H1 (cell line): ENCODE results near the gene RAMP2. TPM values are rescaled to one million over a fixed set of nuclear protein-coding genes. Genes with fewer than 3 reads are reported as not detected.

ENCODE experiments used
- CTCF ChIA-PET: fragments of 300-600 bp; sonication (Branson Sonifier 250); formaldehyde crosslinking; loops from one replicate; lab custom pipeline; 2021; ENCODE audit not compliant: partially characterized antibody; lab: Charles Lee
- POLR2A ChIA-PET: fragments of 300-600 bp; sonication (Branson Sonifier 250); formaldehyde crosslinking; loops from one replicate; lab custom pipeline; 2021; ENCODE audit warnings: inconsistent platforms; ENCODE audit not compliant: partially characterized antibody; lab: Charles Lee
- DNase-seq, 2 experiments: peaks; one replicate each; pipeline versions ENCODE4 v3.0.0 to v3.0.0-alpha.2; 2010 to 2022; ENCODE audit warnings: low spot score in 2 of 2, low read depth in 1 of 2, mixed read lengths in 1 of 2
- FAIRE-seq: peaks from 2 replicates; lab custom pipeline; 2011; peaks lifted over from hg19 to GRCh38; lab: Jason Lieb, UNC
- H2AFZ ChIP-seq: 2 replicates; pipeline ENCODE4 v1.8.1; 2012; ENCODE audit warnings: low read length, inconsistent platforms
- H2AK5ac ChIP-seq: 2 replicates; pipeline ENCODE4 v1.6.1; 2013; ENCODE audit warnings: low read depth, low read length
- H2BK120ac ChIP-seq: replicated peaks from 2 replicates; pipeline ENCODE3; 2013; ENCODE audit warnings: low read depth, low read length, inconsistent platforms
- H2BK12ac ChIP-seq: 2 replicates; pipeline ENCODE4 v1.6.1; 2013; ENCODE audit warnings: low read depth, low read length
- H2BK15ac ChIP-seq: 2 replicates; pipeline ENCODE4 v1.6.1; 2013; ENCODE audit warnings: low read length
- H2BK20ac ChIP-seq: 2 replicates; pipeline ENCODE4 v1.6.1; 2013; ENCODE audit warnings: low read length
- H2BK5ac ChIP-seq: 2 replicates; pipeline ENCODE4 v1.6.1; 2013; ENCODE audit warnings: low read depth, low read length
- H3K14ac ChIP-seq: 2 replicates; pipeline ENCODE4 v1.6.1; 2013; ENCODE audit warnings: inconsistent platforms; ENCODE audit not compliant: insufficient read length
- H3K18ac ChIP-seq: 2 replicates; pipeline ENCODE4 v1.6.1; 2013; ENCODE audit warnings: low read length; ENCODE audit errors: extremely low read depth
- H3K23ac ChIP-seq: 2 replicates; pipeline ENCODE4 v1.6.1; 2013; ENCODE audit warnings: inconsistent platforms; ENCODE audit not compliant: insufficient read length
- H3K23me2 ChIP-seq: 2 replicates; pipeline ENCODE4 v1.6.1; 2013; ENCODE audit warnings: low read depth, low read length
- H3K27ac ChIP-seq: 2 replicates; pipeline ENCODE4 v1.6.1; 2011; ENCODE audit warnings: low read depth, low read length, inconsistent platforms
- H3K27me3 ChIP-seq, 4 experiments: replicated peaks in 1 of 4; 1 replicate in 1 of 4; 2 replicates in 3 of 4; pipeline versions ENCODE4 v1.6.1 to v1.8.1; 2011 to 2013; ENCODE audit warnings: low read length in 3 of 4, mild to moderate bottlenecking in 3 of 4, inconsistent platforms in 2 of 4, mixed read lengths in 2 of 4, moderate library complexity in 1 of 4; ENCODE audit not compliant: control insufficient read depth in 3 of 4, insufficient read depth in 3 of 4; ENCODE audit errors: extremely low read depth in 1 of 4
- H3K36me3 ChIP-seq, 4 experiments: 2 replicates each; pipeline versions ENCODE4 v1.6.1 to v1.8.1; 2011 to 2013; ENCODE audit warnings: mild to moderate bottlenecking in 4 of 4, low read length in 3 of 4, moderate library complexity in 2 of 4, control low read depth in 1 of 4, inconsistent platforms in 1 of 4; ENCODE audit not compliant: insufficient read depth in 4 of 4, control insufficient read depth in 2 of 4
- H3K4ac ChIP-seq: replicated peaks from 2 replicates; pipeline ENCODE3; 2013; ENCODE audit warnings: low read length, low read depth, mixed read lengths, inconsistent platforms; ENCODE audit not compliant: insufficient read length
- H3K4me1 ChIP-seq, 4 experiments: replicated peaks in 1 of 4; 1 replicate in 1 of 4; 2 replicates in 3 of 4; pipeline versions ENCODE4 v1.6.1 to v1.8.1; 2011 to 2013; ENCODE audit warnings: low read length in 3 of 4, inconsistent platforms in 2 of 4, mixed read lengths in 1 of 4; ENCODE audit not compliant: insufficient read depth in 4 of 4, control insufficient read depth in 3 of 4
- H3K4me2 ChIP-seq, 2 experiments: 2 replicates each; pipeline versions ENCODE4 v1.6.1 to v1.8.1; 2011 to 2013; ENCODE audit warnings: low read depth in 2 of 2, low read length in 2 of 2, control low read depth in 1 of 2, inconsistent platforms in 1 of 2, mild to moderate bottlenecking in 1 of 2; ENCODE audit not compliant: insufficient read depth in 1 of 2
- H3K4me3 ChIP-seq, 4 experiments: fragments of 200-600, 300-600 bp in 1 of 4; sonication (generic), shearing (Covaris generic), sonication (Bioruptor Twin) in 1 of 4; 2 replicates each; pipeline versions ENCODE4 v1.5.1 to v1.8.1; 2011 to 2016; ENCODE audit warnings: low read length in 4 of 4, low read depth in 3 of 4, control low read depth in 2 of 4, inconsistent platforms in 2 of 4, mild to moderate bottlenecking in 2 of 4, mixed read lengths in 1 of 4, moderate library complexity in 1 of 4; ENCODE audit not compliant: insufficient read depth in 2 of 4; ENCODE audit errors: extremely low read depth in 1 of 4
- H3K56ac ChIP-seq: replicated peaks from 2 replicates; pipeline ENCODE3; 2013; ENCODE audit warnings: low read depth, mild to moderate bottlenecking, mixed read lengths, low read length, inconsistent platforms; ENCODE audit not compliant: insufficient read length
- H3K79me1 ChIP-seq: 2 replicates; pipeline ENCODE4 v1.6.1; 2013; ENCODE audit warnings: low read depth, low read length, control low read depth
- H3K79me2 ChIP-seq, 2 experiments: 2 replicates each; pipeline versions ENCODE4 v1.6.1 to v1.8.1; 2012 to 2013; ENCODE audit warnings: low read length in 2 of 2, mild to moderate bottlenecking in 2 of 2, inconsistent platforms in 1 of 2; ENCODE audit not compliant: insufficient read depth in 2 of 2, control insufficient read depth in 1 of 2
- H3K9ac ChIP-seq, 4 experiments: replicated peaks in 1 of 4; 1 replicate in 1 of 4; 2 replicates in 3 of 4; pipeline versions ENCODE4 v1.6.1 to v1.8.1; 2011 to 2013; ENCODE audit warnings: low read depth in 3 of 4, low read length in 3 of 4, control low read depth in 2 of 4, mild to moderate bottlenecking in 2 of 4, moderate library complexity in 2 of 4, inconsistent platforms in 1 of 4; ENCODE audit errors: extremely low read depth in 1 of 4
- H3K9me3 ChIP-seq, 2 experiments: 2 replicates each; pipeline versions ENCODE4 v1.6.1 to v1.8.1; 2012 to 2013; ENCODE audit warnings: mild to moderate bottlenecking in 2 of 2, moderate library complexity in 2 of 2, control low read depth in 1 of 2, inconsistent platforms in 1 of 2, low read depth in 1 of 2, low read length in 1 of 2, mixed read lengths in 1 of 2; ENCODE audit not compliant: insufficient read depth in 2 of 2
- H4K20me1 ChIP-seq, 2 experiments: replicated peaks in 1 of 2; 2 replicates each; pipeline versions ENCODE3 to v1.8.1; 2011 to 2013; ENCODE audit warnings: inconsistent platforms in 2 of 2, low read length in 2 of 2, mild to moderate bottlenecking in 1 of 2; ENCODE audit not compliant: insufficient read depth in 2 of 2, control insufficient read depth in 1 of 2
- H4K5ac ChIP-seq: 2 replicates; pipeline ENCODE4 v1.6.1; 2013; ENCODE audit warnings: low read length, low read depth, mixed read lengths, inconsistent platforms; ENCODE audit not compliant: insufficient read length
- H4K8ac ChIP-seq: 2 replicates; pipeline ENCODE4 v1.8.0; 2013; ENCODE audit warnings: mild to moderate bottlenecking, moderate library complexity, low read length, inconsistent platforms; ENCODE audit not compliant: insufficient read depth; ENCODE audit errors: extremely low read depth
- H4K91ac ChIP-seq: replicated peaks from 2 replicates; pipeline ENCODE3; 2013; ENCODE audit warnings: low read length, mixed read lengths, inconsistent platforms; ENCODE audit not compliant: insufficient read length
- WGBS, 2 experiments: shearing (Covaris generic) in 1 of 2; methylation state at CpG; one replicate each; pipeline versions ENCODE4 v1.1.6 to v1.1.7; 2013 to 2015; ENCODE audit warnings: low lambda C conversion rate in 2 of 2, mixed read lengths in 2 of 2, inconsistent platforms in 1 of 2, low coverage in 1 of 2, missing lambda C conversion rate in 1 of 2; ENCODE audit not compliant: insufficient replicate concordance in 2 of 2, insufficient coverage in 1 of 2, insufficient read length in 1 of 2; ENCODE audit errors: extremely low coverage in 1 of 2, missing lambda C conversion rate in 1 of 2; 5-methylcytosine and 5-hydroxymethylcytosine counted together
- polyA plus RNA-seq, 7 experiments: library from polyadenylated mRNA; depleted of rRNA in 3 of 7; stranded (reverse) in 5 of 7; unstranded in 2 of 7; fragments of >200 nt in 5 of 7; fragments of 200-250 nt in 2 of 7; gene quantifications; 1 replicate in 5 of 7; 2 replicates in 1 of 7; 4 replicates in 1 of 7; pipeline versions ENCODE4 v1.2.1 to v1.2.3, GENCODE V29; 2011 to 2013; ENCODE audit warnings: missing spikeins in 2 of 7, mixed read lengths in 2 of 7
- total RNA-seq: library from RNA; stranded (reverse); fragmentation: NEBNext Ultra II Directional; extraction: Animal tissue kit (Norgen Biotek cat#: 25700); gene quantifications from 2 replicates; pipeline ENCODE4 v1.2.1, GENCODE V29; 2021

The RAMP2 gene
- total and polyA plus RNA-seq, 2 of the 8 experiments (the other 6 are each of a cell fraction or from before 2014, with no cell fraction given) = 13.4 to 41.7 TPM

- Histone ChIP-seq H4K8ac (no peak overlapping the region), H3K9ac (no peak overlapping the region), H4K91ac (no peak overlapping the region), H3K4me1 (no peaks in the 10 kb centered on the region), H3K4me2 (no peak overlapping the region), H3K27me3 (peaks cover 0 to 15% (median 11%) of the 10 kb centered on the region in 4 experiments; a peak in 6 of 7 replicates), H2BK15ac (no peak overlapping the region), H3K79me2 (no peaks in the 10 kb centered on the region), H3K79me1 (no peaks in the 10 kb centered on the region), H3K14ac (no peak overlapping the region), H2BK12ac (no peak overlapping the region), H3K27ac (no peak overlapping the region), H3K4me3 (no peak overlapping the region), H4K20me1 (no peaks in the 10 kb centered on the region), H3K4ac (no peak overlapping the region), H3K56ac (no peak overlapping the region), H4K5ac (no peak overlapping the region), H2BK5ac (no peak overlapping the region), H2BK20ac (no peak overlapping the region), H3K9me3 (peaks cover 5 to 8% of the 10 kb centered on the region in 2 experiments; a peak in 3 of 4 replicates), H2AFZ (no peak overlapping the region), H3K23ac (no peak overlapping the region), H2AK5ac (no peak overlapping the region), H2BK120ac (no peak overlapping the region), H3K36me3 (no peaks in the 10 kb centered on the region; a peak in 1 of 8 replicates), H3K18ac (no peak overlapping the region), H3K23me2 (no peaks in the 10 kb centered on the region)
- DNase-seq (no peak), FAIRE-seq (no peak)
- 84% methylated on average over 2 of the region's 2 CpGs; no CpG with 5 or more reads in 1 of the 2 experiments for WGBS, 2 experiments
- POLR2A ChIA-PET = interaction anchor here (1.7 to 1.8 kb wide), 2 partner anchors 12 to 31 kb away, joined by 4 read pairs; no protein-coding TSS in a partner anchor
- CTCF ChIA-PET = interaction anchor here (0.7 to 3.6 kb wide), 4 partner anchors 14 to 78 kb away, joined by 3 to 15 read pairs (median 8); no protein-coding TSS in a partner anchor
These were observed 42.3 kb downstream of the RAMP2 start for GRCh38 chr17:42803074-42803883.
